K562 (cell line): ENCODE data around the gene PAIP2. TPM values are rescaled to one million over a fixed set of nuclear protein-coding genes. Genes with fewer than 3 reads are reported as not detected.
A peak's percentile ranks its signal among the peaks of the same experiment; 100 is the strongest.

Source experiments
- POU5F1 ChIP-seq: fragments of 150-350 bp; IDR thresholded peaks from 2 replicates; pipeline ENCODE4 v1.6.1; 2014; ENCODE audit warnings: borderline replicate concordance, low read length, low read depth, mild to moderate bottlenecking; ENCODE audit not compliant: partially characterized antibody
- ZC3H8 ChIP-seq: fragments of 450-650 bp; IDR thresholded peaks from 2 replicates; pipeline ENCODE4 v1.6.1; 2017
- ZNF41 ChIP-seq: fragments of 250-450 bp; sonication (Bioruptor Pico); conservative IDR thresholded peaks from 2 replicates; pipeline ENCODE4 v1.4.0; 2020; ENCODE audit warnings: mild to moderate bottlenecking
- polyA plus RNA-seq, 8 experiments: library from polyadenylated mRNA; depleted of rRNA in 4 of 8; stranded (reverse) in 5 of 8; unstranded in 3 of 8; fragments of >200 nt; fragmentation: Nextera tagmentation in 2 of 8; fragmentation: Illumina TruSeq in 1 of 8; extraction: Ambion mirVana in 2 of 8; extraction: Trizol in 1 of 8; gene quantifications; 2 replicates each; pipeline versions ENCODE4 v1.2.1 to v1.2.3, GENCODE V29; 2011 to 2014; ENCODE audit warnings: inconsistent platforms in 1 of 8, missing spikeins in 1 of 8
- total RNA-seq, 7 experiments: library from RNA; depleted of rRNA in 6 of 7; stranded (reverse); fragments of >200 nt in 6 of 7; fragmentation: Illumina TruSeq in 2 of 7; extraction: Trizol in 2 of 7; gene quantifications; 2 replicates each; pipeline versions ENCODE4 v1.2.1 to v1.2.3, GENCODE V29; 2011 to 2021; ENCODE audit warnings: low replicate concordance in 1 of 7
- TF ChIP-seq, protein P1 (sequence below): fragments of 250-450 bp; sonication (Bioruptor Pico); IDR thresholded peaks from 2 replicates; pipeline ENCODE4 v1.9.0; 2021; ENCODE audit warnings: mild to moderate bottlenecking, inconsistent platforms
- TF ChIP-seq, protein P2 (sequence below): sonication (generic); formaldehyde crosslinking; IDR thresholded peaks from 2 replicates; pipeline ENCODE4 v1.8.1; 2023; ENCODE audit warnings: mild to moderate bottlenecking, missing genetic modification reagents
- TF ChIP-seq, protein P3 (sequence below), 2 experiments: fragments of 450-650 bp in 1 of 2; sonication (generic) in 1 of 2; formaldehyde crosslinking in 1 of 2; IDR thresholded peaks in 1 of 2; conservative IDR thresholded peaks in 1 of 2; 2 replicates each; pipeline versions ENCODE4 v1.6.1 to v1.8.1; 2016 to 2023; ENCODE audit warnings: mild to moderate bottlenecking in 2 of 2, moderate library complexity in 2 of 2, inconsistent platforms in 1 of 2, missing genetic modification reagents in 1 of 2
- TF ChIP-seq, protein P4 (sequence below): fragments of 450-650 bp; formaldehyde crosslinking; conservative IDR thresholded peaks from 2 replicates; pipeline ENCODE4 v1.4.0; 2022; ENCODE audit warnings: mild to moderate bottlenecking, missing genetic modification characterization
- TF ChIP-seq, protein P5 (sequence below), 2 experiments: fragments of 450-650 bp; formaldehyde crosslinking in 1 of 2; IDR thresholded peaks; 2 replicates each; pipeline versions ENCODE4 v1.4.0 to v1.6.1; 2014 to 2020; ENCODE audit warnings: mild to moderate bottlenecking in 2 of 2, borderline replicate concordance in 1 of 2, low read depth in 1 of 2
- TF ChIP-seq, protein P6 (sequence below): IDR thresholded peaks from 2 replicates; pipeline ENCODE4 v1.6.1; 2011; ENCODE audit not compliant: insufficient read length; ENCODE audit errors: extremely low read depth

The PAIP2 gene
- total and polyA plus RNA-seq, 9 of the 15 experiments (the other 6 are each of a cell fraction or from before 2014, with no cell fraction given) = 78.3 to 187 (median 128) TPM

DNA sequence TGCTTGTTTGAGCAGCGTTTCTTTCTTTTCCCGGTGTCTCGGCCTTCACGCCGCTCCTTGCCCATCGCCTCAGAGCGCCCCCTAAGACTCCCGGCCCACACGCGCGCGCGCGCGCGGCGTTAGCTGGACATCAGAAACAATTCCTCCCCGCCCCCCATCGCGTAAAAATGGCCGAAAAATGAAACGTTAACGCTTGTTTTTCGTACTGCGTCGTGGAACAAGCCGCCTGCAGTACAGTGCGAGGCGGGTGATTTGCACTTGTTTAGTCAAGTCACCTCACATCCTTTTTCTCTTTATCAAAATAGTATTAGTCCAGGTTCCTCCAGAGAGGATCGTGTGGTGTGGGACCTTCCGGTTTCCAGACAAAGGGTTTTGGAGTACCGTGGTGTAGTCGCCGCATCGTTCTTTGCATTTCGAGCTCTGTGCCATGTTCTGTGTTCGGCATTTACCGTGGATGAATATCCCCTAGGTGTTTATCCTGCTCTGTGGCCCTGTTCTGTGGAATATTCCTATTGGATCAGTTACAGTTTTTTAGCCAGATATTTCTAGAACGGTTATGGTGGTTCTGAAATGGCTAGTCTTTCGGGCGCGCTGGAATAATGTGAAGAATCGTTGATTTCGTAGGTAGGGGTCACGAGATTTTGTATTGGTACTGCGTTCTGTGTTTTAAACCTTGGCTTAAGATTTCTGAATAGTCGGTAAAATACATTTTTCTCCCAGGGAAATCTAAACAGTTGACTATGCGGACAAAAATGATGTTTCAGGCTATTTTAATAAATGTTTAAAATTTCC, 47.1 kb upstream of the PAIP2 start (continued):
- TF ChIP-seq, protein P1, sequence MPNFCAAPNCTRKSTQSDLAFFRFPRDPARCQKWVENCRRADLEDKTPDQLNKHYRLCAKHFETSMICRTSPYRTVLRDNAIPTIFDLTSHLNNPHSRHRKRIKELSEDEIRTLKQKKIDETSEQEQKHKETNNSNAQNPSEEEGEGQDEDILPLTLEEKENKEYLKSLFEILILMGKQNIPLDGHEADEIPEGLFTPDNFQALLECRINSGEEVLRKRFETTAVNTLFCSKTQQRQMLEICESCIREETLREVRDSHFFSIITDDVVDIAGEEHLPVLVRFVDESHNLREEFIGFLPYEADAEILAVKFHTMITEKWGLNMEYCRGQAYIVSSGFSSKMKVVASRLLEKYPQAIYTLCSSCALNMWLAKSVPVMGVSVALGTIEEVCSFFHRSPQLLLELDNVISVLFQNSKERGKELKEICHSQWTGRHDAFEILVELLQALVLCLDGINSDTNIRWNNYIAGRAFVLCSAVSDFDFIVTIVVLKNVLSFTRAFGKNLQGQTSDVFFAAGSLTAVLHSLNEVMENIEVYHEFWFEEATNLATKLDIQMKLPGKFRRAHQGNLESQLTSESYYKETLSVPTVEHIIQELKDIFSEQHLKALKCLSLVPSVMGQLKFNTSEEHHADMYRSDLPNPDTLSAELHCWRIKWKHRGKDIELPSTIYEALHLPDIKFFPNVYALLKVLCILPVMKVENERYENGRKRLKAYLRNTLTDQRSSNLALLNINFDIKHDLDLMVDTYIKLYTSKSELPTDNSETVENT (CRISPR knock-in tag) = no peak
- TF ChIP-seq, protein P2, sequence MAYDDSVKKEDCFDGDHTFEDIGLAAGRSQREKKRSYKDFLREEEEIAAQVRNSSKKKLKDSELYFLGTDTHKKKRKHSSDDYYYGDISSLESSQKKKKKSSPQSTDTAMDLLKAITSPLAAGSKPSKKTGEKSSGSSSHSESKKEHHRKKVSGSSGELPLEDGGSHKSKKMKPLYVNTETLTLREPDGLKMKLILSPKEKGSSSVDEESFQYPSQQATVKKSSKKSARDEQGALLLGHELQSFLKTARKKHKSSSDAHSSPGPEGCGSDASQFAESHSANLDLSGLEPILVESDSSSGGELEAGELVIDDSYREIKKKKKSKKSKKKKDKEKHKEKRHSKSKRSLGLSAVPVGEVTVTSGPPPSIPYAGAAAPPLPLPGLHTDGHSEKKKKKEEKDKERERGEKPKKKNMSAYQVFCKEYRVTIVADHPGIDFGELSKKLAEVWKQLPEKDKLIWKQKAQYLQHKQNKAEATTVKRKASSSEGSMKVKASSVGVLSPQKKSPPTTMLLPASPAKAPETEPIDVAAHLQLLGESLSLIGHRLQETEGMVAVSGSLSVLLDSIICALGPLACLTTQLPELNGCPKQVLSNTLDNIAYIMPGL = no peak; the same call in 1 of the 2 replicates
- TF ChIP-seq, protein P3, sequence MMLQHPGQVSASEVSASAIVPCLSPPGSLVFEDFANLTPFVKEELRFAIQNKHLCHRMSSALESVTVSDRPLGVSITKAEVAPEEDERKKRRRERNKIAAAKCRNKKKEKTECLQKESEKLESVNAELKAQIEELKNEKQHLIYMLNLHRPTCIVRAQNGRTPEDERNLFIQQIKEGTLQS (IDR thresholded peaks at IDR 0.05) = no peak
- TF ChIP-seq, protein P3 (CRISPR knock-in tag; conservative IDR thresholded peaks at IDR 0.05) = 0 out of 2 replicates have a peak, but pooled peaks have one; percentile 46
- TF ChIP-seq, protein P4, sequence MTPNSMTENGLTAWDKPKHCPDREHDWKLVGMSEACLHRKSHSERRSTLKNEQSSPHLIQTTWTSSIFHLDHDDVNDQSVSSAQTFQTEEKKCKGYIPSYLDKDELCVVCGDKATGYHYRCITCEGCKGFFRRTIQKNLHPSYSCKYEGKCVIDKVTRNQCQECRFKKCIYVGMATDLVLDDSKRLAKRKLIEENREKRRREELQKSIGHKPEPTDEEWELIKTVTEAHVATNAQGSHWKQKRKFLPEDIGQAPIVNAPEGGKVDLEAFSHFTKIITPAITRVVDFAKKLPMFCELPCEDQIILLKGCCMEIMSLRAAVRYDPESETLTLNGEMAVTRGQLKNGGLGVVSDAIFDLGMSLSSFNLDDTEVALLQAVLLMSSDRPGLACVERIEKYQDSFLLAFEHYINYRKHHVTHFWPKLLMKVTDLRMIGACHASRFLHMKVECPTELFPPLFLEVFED (CRISPR knock-in tag) = no peak
- TF ChIP-seq, protein P5, sequence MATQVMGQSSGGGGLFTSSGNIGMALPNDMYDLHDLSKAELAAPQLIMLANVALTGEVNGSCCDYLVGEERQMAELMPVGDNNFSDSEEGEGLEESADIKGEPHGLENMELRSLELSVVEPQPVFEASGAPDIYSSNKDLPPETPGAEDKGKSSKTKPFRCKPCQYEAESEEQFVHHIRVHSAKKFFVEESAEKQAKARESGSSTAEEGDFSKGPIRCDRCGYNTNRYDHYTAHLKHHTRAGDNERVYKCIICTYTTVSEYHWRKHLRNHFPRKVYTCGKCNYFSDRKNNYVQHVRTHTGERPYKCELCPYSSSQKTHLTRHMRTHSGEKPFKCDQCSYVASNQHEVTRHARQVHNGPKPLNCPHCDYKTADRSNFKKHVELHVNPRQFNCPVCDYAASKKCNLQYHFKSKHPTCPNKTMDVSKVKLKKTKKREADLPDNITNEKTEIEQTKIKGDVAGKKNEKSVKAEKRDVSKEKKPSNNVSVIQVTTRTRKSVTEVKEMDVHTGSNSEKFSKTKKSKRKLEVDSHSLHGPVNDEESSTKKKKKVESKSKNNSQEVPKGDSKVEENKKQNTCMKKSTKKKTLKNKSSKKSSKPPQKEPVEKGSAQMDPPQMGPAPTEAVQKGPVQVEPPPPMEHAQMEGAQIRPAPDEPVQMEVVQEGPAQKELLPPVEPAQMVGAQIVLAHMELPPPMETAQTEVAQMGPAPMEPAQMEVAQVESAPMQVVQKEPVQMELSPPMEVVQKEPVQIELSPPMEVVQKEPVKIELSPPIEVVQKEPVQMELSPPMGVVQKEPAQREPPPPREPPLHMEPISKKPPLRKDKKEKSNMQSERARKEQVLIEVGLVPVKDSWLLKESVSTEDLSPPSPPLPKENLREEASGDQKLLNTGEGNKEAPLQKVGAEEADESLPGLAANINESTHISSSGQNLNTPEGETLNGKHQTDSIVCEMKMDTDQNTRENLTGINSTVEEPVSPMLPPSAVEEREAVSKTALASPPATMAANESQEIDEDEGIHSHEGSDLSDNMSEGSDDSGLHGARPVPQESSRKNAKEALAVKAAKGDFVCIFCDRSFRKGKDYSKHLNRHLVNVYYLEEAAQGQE (IDR thresholded peaks at IDR 0.05; ENCODE audit: borderline replicate concordance) = peak; percentile 22; the same call in 1 of the 2 replicates
- TF ChIP-seq, protein P5 (CRISPR knock-in tag; IDR thresholded peaks at IDR 0.05; ENCODE audit: low read depth) = no peak
- no peak for TF ChIP-seq POU5F1
- TF ChIP-seq ZNF41 (CRISPR knock-in tag) = no peak
- no peak for TF ChIP-seq ZC3H8
- TF ChIP-seq, protein P6, sequence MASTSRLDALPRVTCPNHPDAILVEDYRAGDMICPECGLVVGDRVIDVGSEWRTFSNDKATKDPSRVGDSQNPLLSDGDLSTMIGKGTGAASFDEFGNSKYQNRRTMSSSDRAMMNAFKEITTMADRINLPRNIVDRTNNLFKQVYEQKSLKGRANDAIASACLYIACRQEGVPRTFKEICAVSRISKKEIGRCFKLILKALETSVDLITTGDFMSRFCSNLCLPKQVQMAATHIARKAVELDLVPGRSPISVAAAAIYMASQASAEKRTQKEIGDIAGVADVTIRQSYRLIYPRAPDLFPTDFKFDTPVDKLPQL = no peak
